Epithelial cell of proximal tubule (primary cell): Measurements from ENCODE around the gene CIROP. TPM values are rescaled to one million over a fixed set of nuclear protein-coding genes. Genes with fewer than 3 reads are reported as not detected.

ENCODE experiments used
- DNase-seq: peaks from one replicate; pipeline ENCODE4 v3.0.0-alpha.2; 2011; ENCODE audit warnings: low read depth
- H3K4me3 ChIP-seq: 2 replicates; pipeline ENCODE4 v1.5.1; 2011; ENCODE audit warnings: low read depth, mild to moderate bottlenecking, low read length
- total RNA-seq: library from RNA; depleted of rRNA; stranded (reverse); fragments of >200 nt; gene quantifications from 2 replicates; pipeline ENCODE4 v1.2.3, GENCODE V29; 2015
- TF ChIP-seq, protein P1 (sequence below): conservative IDR thresholded peaks from 2 replicates; pipeline ENCODE4 v1.5.1; 2012; ENCODE audit warnings: low read depth, mild to moderate bottlenecking, low read length

CIROP gene
- total RNA-seq, 1 donor from 2014 or later = not detected

DNA sequence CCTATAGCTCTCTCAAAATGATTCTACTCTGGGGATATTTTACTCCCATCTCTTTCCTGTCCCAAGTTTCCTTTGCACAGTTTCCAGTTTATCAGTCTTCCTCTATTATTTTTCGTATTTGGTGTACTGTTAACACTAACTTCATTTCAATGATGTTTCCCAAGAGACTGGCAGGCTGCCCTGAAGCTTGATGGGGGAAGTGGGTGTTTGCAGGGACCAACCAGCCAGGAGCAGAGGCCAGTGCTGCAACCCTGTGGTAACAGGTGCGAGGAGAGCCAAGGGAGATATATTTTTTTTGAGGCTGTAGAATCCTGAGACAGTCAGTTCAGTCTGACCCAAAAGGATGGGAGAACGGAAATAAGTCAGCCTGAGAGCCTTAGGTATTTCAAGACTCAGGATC, 26.1 kb upstream of the CIROP start:
- no peak overlapping the region for H3K4me3 ChIP-seq
- TF ChIP-seq, protein P1, sequence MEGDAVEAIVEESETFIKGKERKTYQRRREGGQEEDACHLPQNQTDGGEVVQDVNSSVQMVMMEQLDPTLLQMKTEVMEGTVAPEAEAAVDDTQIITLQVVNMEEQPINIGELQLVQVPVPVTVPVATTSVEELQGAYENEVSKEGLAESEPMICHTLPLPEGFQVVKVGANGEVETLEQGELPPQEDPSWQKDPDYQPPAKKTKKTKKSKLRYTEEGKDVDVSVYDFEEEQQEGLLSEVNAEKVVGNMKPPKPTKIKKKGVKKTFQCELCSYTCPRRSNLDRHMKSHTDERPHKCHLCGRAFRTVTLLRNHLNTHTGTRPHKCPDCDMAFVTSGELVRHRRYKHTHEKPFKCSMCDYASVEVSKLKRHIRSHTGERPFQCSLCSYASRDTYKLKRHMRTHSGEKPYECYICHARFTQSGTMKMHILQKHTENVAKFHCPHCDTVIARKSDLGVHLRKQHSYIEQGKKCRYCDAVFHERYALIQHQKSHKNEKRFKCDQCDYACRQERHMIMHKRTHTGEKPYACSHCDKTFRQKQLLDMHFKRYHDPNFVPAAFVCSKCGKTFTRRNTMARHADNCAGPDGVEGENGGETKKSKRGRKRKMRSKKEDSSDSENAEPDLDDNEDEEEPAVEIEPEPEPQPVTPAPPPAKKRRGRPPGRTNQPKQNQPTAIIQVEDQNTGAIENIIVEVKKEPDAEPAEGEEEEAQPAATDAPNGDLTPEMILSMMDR = no peak
- no peak for DNase-seq

DNA sequence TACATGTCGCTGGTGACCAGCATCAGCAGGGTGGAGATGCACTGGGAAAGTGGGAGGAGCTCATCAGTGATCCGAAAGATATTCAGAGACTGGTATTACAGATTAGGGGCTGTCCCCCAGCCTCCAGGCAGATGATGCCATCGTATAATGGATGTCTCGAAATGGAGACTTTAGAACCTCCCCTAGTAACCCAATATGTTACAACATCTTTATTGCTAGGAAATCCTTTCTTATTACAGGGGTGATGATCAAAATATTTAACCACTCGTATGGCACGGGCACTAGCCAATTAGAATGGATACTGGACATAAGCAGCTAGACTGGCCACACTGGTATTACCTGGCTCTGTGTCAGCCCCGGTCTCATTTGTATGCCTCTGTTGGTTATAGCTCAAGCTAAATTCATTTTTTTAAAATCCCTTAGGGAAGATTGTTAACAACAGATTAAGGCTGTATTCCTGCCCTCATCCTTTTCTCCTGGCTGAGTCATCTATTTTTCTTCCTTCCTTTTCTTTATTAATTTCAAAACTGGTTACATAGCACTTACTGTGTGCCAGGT, 25.0 kb upstream of the CIROP start:
- H3K4me3 ChIP-seq = no peak overlapping the region
- TF ChIP-seq, protein P1 = no peak
- DNase-seq = no peak

DNA sequence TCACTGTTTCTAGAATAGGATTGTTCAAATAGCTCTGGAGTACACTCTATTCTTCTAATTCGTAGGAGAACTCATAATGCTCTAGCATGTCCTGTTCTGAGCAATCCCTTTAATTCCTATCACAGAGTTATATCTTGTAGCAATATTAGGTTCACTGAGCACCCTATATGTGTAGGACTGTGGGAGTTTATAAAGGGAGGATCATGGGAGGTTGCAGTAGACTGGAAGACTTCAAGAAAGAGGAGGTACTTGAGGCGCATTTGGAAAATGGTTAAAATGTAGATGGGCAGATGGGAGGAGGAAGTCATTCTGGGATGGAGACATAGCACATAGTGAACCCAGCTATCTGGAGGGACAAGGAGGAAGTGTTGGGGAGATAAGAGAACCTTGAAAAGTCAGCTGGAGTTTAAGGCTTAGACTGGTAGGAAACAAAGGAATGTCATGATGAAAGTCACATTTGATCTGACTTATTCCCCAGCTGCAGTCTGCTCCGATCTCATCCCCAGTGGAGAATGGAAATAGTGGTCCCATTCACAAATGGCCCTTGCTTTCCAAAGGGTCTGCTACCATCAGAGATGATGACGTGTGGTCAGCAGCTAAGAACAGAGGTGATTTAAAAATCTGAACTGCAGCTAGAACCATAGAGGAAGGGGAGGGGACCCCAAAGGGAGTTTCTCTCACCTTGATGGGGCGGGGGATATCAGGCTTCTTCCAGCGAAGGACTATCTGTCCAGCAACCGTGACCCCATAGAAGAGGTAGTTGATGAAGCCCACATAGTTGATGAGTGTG, 24.4 kb upstream of the CIROP start:
- TF ChIP-seq, protein P1 = no peak
- DNase-seq = no peak
- no peak overlapping the region for H3K4me3 ChIP-seq

DNA sequence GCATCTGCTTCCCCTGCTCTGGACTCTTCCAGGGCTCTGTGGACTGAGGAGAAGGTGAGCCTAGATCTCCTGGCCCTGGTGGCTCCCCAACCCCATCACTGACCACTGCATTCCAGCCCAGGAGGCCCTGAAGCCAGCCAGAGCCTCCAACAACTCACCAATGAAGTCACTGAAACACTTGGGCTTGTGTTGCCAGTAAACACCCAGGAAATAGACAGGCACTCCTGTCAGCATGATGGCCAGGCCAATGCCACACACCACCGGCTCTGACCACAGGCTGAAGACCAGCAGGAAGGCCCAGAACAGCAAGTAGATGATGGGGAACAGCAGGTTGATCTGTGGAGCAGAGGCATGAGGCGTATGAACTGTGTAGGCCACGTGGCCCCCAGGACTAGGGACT, 23.1 kb upstream of the CIROP start:
- TF ChIP-seq, protein P1 = no peak
- DNase-seq = no peak
- no peak overlapping the region for H3K4me3 ChIP-seq

DNA sequence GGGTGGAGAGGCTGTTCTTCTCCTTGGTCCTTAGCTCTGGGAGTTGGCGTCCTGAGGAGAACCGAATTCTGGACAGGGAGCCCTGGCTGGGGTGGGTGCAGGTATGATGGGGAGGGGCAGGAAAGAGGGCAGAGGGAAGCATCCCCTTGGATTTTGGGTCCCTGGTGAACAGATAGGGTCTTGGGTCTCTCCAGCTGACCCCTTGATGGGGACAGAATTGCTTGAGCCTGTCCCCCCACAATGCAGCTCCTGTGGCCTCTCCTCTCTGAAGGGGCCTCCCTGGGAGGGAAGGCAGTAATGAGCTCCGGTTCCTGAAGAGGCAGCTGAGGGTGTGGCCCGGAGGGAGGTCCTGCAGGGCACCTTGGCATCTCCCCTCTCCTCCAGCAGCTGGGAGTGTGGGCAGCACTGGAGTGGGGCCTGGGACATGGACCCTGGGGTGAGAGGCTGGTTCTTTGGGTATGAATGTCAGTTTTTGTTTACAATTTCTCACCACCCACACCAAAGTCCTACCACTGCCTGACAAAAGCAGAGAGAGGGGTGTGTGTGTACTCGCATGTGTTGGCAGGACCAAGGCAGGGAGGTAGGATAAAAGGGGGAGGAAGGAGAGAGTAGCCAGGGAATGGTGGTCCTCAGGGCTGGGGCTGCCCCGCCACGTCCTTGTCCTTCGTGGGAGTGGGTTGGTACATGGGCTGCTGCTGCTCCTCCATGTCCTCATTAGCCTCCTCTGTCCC, 21.9 kb upstream of the CIROP start:
- TF ChIP-seq, protein P1 = no peak
- no peak overlapping the region for H3K4me3 ChIP-seq
- DNase-seq = no peak

DNA sequence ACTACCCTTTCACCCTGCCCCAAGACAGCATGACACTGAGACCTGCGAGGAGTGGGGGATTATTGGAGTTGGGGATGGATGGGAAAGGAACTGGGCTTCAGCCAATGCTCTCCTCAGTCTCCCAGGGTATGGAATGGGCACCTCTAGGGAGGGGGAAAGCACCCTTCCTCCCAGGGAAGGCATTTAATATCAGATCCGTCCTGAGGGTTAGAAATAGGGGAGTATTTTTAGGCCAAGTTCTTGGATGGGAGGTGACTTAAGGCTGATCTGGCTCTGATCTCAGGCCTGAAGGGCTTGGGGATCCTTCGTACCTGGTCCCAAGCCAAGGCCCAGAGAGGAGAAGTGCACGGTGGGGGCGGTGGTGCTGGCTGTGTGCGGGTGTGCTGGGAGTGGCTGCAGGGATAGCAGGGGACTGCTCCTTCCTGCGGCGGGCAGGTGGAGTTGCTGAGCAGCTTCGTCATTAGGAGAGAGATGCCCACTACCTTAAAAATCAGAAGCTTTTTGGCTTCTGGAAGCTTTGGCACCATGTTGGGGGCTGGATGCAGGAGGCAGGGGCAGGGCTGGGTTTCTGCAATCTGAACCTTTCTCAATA, 21.2 kb upstream of the CIROP start:
- TF ChIP-seq, protein P1 = no peak
- DNase-seq = no peak
- no peak overlapping the region for H3K4me3 ChIP-seq
